GM19328 (cell line): ENCODE results near the gene ANKS6.
"Not testable (repeated sequence)": the region's sequence is repeated elsewhere in the genome, so short reads cannot be mapped to it uniquely, and the experiment has no call there.

Experiments used
- ATAC-seq: cut with Tn5 transposase; IDR thresholded peaks from one replicate; pipeline ENCODE4 v1.9.1; 2021; ENCODE audit warnings: mild to moderate bottlenecking, moderate library complexity; ENCODE audit not compliant: unreplicated experiment

ANKS6 gene

DNA sequence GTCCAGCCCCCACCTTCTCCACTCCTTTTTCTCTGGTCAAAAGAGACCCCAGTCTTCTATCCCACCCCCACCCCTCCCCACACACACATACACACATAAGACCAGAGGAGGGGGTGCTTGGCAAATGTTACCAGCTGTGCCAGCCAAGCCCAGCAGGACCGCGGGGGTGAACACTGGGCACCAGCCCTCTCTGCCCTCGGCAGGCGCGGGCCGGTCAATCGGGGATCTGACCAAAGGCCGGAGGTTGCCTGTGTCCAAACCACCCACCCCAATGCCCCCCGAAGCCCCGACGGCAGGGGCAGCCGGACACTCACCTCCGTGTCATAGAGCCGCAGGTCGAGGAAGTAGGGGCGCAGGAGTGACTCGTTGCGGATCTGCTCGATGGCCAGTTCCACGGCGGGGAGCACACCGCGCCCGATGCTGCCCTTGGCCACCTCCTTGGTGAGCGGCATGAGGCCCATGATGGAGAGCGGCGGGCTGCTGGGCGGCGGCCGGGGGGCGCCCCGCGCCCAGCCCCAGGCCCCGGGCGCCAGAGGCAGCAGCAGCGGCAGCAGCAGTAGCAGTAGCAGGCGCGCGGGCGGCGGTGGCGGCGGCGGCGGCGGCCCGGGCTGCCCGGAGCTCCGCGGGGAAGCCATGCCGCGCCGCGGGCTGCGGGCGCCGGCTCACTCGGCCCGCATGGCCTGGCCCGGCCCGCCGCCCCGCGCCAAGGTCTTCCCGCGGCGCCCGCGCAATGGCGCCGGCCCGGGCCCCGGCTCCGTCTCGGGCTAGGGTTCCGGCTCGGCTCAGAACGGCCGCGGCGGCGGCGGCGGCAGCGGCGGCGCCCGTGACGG is 88.0 kb downstream of the ANKS6 start:
- ATAC-seq, result no peak

DNA sequence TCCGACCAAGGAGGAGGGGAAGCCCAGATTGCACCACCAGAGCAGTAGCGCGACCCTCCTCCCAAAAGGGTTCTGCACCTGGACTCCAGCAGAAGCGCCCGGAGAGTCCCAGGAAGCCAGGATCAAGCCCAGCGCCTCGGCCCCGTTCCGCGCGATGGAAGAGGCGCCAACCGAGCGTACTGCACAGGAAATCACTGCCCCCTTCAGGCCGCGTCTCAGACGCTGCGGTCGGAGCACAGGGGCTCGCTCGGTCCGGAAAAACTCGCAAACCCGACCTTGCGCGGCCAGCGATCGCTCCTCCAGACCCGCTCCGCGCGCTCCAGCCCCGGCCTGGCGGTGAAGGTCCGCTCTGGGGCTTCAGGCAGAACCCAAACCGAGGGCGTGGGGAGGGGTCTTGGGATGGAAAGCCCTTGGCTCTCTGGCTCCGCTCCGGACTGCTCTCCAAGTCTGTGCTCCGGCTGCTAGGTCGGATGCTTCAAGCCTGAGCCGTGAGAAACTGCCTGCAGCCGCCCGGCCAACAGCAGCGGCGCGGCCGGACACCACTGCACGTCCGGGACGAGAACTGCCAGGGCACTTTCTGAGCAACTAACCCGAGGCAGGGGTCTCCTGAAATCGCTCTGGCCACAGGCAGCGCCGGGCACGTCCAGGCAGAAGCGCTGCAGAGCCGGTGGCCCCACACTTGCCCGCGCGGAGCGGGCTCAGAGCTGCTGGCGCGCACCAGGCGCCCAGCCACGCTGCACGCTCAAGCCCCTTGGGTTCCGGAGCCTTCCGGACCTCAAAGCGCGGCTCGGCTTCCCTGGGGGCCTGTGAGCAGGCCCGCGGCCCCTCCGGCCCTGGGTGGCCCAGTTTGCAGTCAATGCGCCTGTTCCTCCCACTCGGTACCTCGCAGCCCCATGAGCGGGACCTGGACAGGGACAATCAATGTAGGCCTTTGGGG is 88.9 kb downstream of the ANKS6 start:
- no peak for ATAC-seq

DNA sequence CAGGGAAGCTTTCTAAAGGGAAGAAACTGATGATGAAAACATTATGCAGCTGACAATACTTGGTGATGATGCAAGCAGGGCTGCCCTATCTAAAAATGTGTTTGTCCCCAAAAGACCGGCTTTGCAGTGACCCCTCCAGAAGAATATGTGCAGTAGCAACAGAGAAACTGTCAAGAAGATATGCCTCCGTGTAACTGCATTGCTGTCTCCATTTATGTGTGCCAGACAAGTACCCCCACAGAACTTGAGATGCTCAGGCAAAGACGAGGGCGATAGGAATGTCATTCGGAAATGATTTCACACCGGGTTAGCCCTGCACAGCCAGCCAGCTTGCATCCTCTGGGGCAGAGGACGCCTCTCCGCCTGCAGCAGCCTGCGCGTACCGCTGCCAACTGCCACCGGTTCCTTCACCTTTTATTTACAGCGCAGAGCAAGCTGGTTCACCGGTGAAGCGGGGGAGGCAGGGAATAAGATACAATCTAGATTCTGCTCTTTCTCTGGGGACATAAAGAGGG is 89.6 kb downstream of the ANKS6 start:
- no peak for ATAC-seq

DNA sequence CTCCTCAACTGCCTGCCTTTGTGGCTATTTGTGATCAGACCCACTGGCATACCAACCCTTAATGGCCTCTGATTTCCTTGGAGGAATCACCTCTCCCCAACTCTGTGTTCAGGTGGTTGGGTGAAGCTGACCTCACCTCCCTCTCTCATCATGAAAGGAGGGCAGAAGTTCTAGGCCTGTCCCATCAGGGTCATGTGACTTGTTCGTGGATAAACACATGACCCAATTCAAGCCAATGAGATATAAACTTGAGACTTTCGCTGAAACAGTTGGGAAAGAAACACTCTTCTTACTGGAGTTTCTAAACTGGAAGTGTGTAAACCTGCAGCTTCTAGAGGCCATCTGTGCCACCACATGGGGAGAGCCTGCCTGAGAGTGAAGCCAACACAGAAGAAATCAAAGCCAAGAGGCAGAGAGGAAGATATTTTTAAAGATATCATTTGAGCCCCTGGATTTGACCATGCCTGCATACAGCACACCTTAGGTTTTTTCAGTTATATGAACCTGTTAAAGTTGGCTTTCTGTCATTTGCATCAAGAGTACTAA is 93.4 kb downstream of the ANKS6 start:
- no peak for ATAC-seq

DNA sequence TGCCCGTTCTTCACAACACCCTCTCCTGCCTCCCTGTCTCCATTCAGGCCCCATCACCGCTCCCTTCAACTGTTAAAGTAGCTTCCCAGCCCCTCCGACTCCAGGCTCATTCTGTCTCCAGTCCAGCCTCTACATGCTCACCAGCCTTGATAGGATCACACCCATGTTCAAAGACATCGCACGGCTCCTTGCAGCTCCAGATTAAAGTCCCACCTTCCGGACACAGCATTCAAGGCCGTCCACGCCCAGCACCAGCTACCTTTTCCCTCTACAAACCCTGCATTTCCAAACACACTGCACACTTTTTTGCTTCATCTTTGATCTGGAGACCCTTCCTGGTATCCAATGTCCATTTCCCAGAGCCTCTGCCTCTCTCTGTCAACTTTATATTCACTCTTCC is 94.0 kb downstream of the ANKS6 start:
- ATAC-seq, result no peak

DNA sequence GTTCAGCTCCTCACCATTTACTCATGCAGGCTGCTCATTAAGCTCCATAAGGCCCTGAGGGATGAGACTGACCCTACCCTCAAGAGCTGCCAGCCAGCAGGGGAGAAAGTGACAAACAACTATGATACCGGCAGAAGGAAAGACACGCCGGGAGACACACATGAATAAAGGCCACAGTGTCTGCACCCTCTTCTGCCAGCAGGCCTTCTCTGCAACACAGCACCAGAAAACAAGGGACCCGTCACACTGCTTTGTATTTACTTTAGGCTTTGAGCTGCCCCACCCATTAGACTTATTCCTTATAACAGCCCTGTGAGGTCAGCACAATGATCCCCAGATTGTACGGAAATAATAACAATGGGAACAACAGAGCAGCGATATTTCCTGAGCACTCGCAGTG is 94.8 kb downstream of the ANKS6 start:
- no peak for ATAC-seq

DNA sequence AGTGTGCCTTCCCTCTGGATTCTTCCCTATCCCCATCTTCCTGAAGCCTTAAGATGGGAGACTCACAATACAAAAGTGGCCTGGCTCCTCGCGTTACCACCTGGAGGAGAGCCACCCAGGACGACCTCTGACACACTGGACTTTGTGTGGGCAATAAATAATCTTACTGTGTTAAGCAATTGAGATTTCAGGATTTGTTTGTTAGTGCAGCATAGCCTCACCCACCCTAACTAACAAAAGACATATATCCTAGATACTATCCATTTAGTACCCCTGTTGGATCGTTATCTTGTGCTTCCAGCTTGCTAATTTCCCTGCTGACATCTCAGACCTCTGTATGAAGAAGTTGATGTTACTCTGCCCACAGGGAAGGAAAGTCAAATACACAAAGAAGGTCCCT is 95.6 kb downstream of the ANKS6 start:
- ATAC-seq, result no peak

DNA sequence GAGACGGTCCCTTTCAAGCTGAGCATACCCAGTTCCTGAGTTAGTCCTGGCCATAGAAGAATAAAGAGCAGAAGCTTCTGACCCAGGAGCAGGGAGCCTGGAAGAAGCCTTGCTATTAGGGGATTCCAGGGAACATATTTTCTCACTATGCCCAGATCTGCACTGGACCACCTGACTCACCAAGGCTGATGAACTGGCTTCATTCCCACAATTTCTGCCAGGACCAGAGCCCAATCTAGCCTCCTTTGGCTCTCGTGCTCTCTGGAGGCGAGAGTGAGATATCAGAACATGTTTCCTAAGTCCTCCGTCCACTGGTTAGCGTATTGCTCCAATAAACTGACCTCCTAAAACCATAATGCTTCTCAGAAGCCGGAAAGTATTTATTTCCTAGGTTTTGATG is 97.5 kb downstream of the ANKS6 start:
- ATAC-seq, result no peak

DNA sequence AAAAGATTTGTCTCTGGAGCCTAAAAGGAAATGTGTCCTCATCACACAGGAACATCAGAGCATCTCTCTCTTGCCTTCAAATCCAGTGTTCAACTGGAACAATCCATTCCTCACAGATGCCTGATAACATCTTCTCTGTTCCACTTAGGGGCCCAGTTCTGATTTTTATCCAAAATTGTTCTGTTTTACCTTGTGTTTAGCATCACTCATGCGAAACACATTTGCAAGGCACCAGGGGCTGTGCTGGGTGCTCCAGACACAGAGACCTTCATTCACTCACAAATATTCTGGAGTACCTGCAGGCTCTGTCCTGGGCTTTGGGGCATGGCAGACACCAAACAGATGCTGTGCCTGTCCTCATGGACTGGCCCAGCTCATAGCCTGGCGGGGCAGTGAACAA is 101.4 kb downstream of the ANKS6 start:
- ATAC-seq, result no peak

DNA sequence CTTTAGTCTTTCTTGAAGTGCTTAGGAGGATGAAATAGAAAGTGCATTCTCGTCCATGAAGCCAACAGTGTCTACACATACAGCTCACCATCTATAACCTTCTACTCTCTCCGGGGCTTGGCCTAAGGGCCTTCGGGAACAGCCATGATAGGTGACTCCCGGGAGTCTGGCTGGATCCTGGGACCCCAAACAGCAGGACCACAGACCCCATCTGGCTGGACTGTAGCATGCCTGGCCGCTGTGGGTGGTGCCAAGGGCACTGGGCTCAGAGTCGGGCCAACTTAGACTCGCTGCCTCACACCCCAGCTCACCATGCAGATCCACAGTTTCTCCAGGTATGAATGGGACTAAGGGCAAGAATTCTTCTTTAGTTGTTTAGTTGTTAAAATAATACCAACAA is 104.0 kb downstream of the ANKS6 start:
- ATAC-seq, result no peak

DNA sequence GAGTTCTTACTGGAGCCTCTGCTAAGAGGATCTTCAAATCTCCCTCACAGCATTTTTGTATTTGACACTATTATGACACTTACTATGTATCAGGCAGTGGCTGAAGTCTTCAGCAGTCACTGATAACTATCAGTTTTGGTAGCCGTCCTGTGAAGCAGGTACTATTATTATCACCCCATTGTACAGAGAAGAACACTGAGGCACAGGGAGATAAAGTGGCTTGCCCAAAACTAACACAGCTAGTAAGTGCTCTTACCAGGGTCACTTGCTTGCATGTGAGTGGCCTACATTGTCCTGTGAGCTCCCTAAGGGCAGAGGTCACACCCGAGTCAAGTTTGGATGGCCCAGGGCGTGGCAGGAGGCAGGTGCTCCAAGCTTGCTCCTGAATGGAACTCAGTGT is 104.5 kb downstream of the ANKS6 start:
- no peak for ATAC-seq

DNA sequence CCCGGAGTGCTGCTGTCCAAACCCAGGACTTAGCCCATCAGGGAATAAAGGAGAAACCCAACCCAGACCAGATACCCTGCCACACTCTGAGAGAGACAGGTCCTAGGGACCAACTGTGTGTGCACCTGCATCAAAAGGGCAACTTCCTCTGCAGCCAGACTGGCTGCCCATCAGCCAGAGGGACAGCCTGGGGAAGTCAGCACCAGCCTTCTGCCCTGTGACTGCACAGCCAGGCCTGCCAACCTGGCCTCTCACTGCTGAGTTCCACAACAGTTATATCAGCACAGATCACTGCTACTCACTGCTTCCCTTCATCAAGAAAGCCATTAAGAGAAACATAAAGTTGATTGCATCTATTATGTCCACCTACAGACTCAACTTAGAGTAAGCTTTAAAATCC is 105.7 kb downstream of the ANKS6 start:
- ATAC-seq, result no peak

DNA sequence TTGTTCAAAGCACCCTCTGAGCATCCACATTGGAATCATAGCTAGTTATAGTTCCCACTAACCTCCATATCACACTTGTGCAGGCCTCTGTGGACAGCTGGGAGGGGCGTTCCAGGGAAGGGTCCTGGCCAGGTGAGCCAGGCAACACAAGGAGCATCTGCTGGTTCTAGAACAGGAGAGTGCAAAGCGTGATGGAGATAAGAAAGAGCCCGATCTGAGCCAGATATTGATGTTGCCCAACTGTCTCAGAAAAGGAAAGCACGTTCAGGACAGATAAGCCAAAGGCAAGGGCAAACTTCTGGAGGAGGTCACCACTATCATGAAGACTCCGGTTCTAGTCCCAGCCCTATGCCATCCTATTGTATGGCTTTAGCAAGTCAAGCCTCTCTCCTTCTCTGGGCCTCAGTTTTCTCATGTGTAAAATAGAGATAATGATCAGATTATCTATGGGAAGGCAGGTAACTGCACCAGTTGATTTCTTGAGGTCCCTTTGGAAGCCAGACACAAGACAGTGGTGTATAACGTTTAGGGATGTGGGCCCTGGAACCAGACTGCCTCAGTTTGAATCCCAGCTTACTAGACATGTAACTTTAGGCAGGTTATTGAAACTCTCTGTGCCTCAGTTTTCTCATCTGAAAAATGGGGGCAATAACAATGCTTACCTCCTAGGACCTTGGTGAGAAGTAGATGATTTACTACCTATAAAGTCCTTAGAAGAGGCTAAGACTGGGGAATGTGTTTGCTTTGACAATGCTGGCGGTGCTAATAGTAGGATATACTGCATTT is 107.5 kb downstream of the ANKS6 start:
- no peak for ATAC-seq

DNA sequence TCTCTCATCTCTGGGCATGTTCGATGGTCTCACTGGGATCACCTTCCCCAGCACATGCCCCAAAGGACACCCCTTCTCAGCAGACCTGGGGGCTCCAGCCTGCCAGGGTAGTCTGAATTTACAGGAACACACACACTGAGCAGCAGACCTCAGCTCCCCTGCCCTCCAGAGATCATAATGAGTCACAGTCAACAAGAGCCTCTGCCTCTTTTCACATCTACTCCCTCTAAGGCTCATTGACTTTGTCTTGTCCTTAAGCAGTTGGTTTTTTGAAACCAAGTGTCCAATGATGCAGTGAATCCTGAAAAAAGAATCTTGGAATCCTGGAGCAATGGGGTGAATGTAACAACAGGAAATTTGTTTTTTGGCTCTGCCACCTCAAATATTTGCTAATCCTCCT is 108.4 kb downstream of the ANKS6 start:
- ATAC-seq, result no peak

DNA sequence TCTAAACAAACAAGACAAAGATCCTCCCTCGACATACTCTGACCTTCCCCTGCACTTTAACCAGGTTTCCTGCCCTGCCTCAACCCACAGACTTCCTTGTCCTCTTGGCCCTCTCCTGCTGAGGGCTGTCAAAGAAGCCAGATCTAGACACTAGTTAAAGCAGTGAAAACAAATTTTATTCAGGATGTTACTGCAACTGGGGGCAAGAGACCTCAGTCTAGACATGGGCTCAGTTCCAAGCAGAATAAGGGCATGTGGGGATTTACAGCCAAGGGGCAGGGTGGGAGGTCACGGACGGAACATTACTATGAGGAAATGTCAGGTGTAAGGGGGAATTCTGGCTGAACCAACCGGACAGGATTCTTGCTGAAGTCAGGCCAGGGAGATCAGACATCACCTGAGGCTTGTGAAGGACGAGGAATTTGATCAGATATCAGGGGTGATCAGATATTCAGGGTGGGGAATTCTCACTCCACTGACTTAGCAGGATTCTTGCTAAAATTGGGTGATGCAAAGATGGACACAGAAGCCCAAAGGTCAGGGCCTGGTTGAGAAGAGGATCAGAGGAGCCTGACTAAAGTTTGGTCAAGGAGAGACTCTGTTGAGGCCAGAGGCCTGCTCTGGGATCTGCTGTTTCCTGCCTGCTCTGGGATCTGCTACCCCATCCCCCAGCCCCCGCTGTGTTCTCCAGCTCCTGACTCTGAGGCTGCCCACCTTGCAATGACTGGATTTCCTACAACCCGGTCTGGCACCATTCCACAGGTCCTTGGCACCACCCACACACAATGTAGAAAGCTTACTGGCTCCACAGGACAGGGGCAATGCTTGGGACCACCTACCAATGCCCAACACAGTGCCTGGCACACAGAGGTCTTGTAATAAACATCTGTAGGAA is 109.1 kb downstream of the ANKS6 start:
- ATAC-seq, result no peak

DNA sequence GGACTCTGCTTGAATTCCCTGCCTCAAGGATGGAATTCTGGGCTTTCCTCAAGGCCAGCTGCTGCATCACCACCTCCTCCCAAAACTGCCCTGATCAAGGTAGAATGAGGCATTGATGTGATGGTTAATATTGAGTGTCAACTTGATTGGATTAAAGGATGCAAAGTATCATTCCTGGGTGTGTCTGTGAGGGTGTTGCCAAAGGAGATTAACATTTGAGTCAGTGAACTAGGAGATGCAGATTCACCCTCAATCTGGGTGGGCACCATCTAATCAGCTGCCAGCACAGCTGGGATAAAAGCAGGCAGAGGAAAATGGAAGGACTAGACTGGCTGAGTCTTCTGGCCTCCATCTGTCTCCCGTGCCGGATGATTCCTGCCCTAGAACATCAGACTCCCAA is 111.5 kb downstream of the ANKS6 start:
- not testable (repeated sequence) for ATAC-seq
